HL-60 (cell line): ENCODE results near the gene ITFG1.

Experiments used
- DNase-seq, 2 experiments: peaks; one replicate each; pipeline ENCODE4 v3.0.0-alpha.2; 2010 to 2020; ENCODE audit warnings: low read depth in 1 of 2, low spot score in 1 of 2
- H3K27ac ChIP-seq: fragments of 250-450 bp; sonication (Bioruptor Pico); replicated peaks from 2 replicates; pipeline ENCODE4 v1.5.1; 2020; ENCODE audit warnings: mild to moderate bottlenecking, moderate library complexity
- H3K27me3 ChIP-seq: fragments of 250-450 bp; sonication (Bioruptor Pico); 2 replicates; pipeline ENCODE4 v1.5.1; 2021; ENCODE audit warnings: mild to moderate bottlenecking, moderate library complexity; ENCODE audit not compliant: insufficient read depth, poor library complexity, severe bottlenecking
- H3K4me3 ChIP-seq: replicated peaks from 2 replicates; pipeline ENCODE4 v1.5.1; 2011; ENCODE audit warnings: mild to moderate bottlenecking, control low read depth, low read length; ENCODE audit not compliant: insufficient read depth
- GABPA ChIP-seq: IDR thresholded peaks from 2 replicates; pipeline ENCODE4 v1.6.1; 2012; ENCODE audit warnings: low read depth
- POLR2AphosphoS5 ChIP-seq: IDR thresholded peaks from 2 replicates; pipeline ENCODE4 v1.6.1; 2012; ENCODE audit warnings: low read depth
- SPI1 ChIP-seq: IDR thresholded peaks from 2 replicates; pipeline ENCODE4 v1.6.1; 2012; ENCODE audit warnings: low read depth, mild to moderate bottlenecking, borderline replicate concordance
- TF ChIP-seq, protein P1 (sequence below): IDR thresholded peaks from one replicate; pipeline ENCODE4 v1.5.1; 2011; ENCODE audit warnings: low read length, control low read depth, inconsistent platforms; ENCODE audit not compliant: insufficient read depth
- TF ChIP-seq, protein P2 (sequence below): IDR thresholded peaks from 2 replicates; pipeline ENCODE4 v1.6.1; 2012; ENCODE audit warnings: low read depth; ENCODE audit not compliant: insufficient replicate concordance

The ITFG1 gene

DNA sequence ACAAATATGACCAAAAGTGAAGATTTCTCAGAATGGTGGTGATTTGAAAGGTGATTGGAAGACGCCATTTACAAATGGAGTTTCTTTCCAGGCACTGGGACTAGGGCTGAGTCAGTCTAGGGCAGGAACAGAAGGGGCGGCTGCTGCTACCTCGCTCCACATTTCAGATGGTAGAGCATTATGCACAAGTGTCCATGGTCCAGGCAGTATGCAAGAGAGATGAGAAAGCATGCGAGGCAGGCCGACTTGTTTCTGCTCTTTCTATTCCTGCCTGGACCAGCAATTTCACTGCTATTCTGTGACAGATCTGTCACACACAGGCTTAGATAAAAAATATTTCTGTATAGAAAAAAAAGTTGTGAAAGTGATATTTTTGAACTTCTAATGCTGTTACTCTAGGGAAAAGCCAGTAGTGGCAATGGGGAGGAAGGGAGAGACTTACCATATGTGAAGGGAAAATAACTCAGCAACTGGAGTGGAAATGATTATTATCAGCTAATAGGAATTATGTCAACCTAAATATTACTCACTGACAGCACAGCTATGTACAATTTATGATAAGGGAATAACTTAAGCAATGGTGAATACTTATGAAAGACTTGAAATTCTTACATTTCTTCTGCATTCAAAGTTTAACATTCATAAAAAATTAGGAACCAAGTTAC, 182.4 kb downstream of the ITFG1 start:
- H3K27me3 ChIP-seq: no peaks in the 10 kb centered on the region
- TF ChIP-seq GABPA (no peak), SPI1 (no peak), POLR2AphosphoS5 (no peak)
- TF ChIP-seq, protein P1, sequence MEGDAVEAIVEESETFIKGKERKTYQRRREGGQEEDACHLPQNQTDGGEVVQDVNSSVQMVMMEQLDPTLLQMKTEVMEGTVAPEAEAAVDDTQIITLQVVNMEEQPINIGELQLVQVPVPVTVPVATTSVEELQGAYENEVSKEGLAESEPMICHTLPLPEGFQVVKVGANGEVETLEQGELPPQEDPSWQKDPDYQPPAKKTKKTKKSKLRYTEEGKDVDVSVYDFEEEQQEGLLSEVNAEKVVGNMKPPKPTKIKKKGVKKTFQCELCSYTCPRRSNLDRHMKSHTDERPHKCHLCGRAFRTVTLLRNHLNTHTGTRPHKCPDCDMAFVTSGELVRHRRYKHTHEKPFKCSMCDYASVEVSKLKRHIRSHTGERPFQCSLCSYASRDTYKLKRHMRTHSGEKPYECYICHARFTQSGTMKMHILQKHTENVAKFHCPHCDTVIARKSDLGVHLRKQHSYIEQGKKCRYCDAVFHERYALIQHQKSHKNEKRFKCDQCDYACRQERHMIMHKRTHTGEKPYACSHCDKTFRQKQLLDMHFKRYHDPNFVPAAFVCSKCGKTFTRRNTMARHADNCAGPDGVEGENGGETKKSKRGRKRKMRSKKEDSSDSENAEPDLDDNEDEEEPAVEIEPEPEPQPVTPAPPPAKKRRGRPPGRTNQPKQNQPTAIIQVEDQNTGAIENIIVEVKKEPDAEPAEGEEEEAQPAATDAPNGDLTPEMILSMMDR: no peak
- TF ChIP-seq, protein P2, sequence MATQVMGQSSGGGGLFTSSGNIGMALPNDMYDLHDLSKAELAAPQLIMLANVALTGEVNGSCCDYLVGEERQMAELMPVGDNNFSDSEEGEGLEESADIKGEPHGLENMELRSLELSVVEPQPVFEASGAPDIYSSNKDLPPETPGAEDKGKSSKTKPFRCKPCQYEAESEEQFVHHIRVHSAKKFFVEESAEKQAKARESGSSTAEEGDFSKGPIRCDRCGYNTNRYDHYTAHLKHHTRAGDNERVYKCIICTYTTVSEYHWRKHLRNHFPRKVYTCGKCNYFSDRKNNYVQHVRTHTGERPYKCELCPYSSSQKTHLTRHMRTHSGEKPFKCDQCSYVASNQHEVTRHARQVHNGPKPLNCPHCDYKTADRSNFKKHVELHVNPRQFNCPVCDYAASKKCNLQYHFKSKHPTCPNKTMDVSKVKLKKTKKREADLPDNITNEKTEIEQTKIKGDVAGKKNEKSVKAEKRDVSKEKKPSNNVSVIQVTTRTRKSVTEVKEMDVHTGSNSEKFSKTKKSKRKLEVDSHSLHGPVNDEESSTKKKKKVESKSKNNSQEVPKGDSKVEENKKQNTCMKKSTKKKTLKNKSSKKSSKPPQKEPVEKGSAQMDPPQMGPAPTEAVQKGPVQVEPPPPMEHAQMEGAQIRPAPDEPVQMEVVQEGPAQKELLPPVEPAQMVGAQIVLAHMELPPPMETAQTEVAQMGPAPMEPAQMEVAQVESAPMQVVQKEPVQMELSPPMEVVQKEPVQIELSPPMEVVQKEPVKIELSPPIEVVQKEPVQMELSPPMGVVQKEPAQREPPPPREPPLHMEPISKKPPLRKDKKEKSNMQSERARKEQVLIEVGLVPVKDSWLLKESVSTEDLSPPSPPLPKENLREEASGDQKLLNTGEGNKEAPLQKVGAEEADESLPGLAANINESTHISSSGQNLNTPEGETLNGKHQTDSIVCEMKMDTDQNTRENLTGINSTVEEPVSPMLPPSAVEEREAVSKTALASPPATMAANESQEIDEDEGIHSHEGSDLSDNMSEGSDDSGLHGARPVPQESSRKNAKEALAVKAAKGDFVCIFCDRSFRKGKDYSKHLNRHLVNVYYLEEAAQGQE: no peak
- H3K4me3 ChIP-seq: no peak overlapping the region
- no peak overlapping the region for H3K27ac ChIP-seq
- no peak for DNase-seq

DNA sequence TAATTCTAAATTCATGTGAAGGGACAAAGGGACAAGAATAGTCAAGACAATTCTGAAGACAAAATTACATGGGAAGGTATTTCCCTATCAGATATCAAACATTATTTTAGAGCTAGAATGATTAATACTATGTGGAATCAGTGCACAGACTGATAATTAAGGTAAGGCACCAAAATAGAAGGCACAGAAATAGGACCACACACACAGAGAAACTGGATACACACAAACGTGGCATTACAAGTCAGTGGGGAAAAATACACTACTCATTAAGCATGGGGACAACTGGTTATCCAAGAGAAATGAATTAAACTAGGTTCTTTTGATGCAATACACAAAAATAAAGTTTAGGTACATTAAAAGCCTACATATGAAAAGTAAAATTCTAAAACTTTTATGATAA, 184.3 kb downstream of the ITFG1 start:
- no peak overlapping the region for H3K27ac ChIP-seq
- TF ChIP-seq, protein P1: no peak
- no peak for TF ChIP-seq POLR2AphosphoS5
- TF ChIP-seq GABPA: no peak
- TF ChIP-seq SPI1: no peak
- TF ChIP-seq, protein P2: no peak
- no peak for DNase-seq
- no peak overlapping the region for H3K4me3 ChIP-seq
- no peaks in the 10 kb centered on the region for H3K27me3 ChIP-seq

DNA sequence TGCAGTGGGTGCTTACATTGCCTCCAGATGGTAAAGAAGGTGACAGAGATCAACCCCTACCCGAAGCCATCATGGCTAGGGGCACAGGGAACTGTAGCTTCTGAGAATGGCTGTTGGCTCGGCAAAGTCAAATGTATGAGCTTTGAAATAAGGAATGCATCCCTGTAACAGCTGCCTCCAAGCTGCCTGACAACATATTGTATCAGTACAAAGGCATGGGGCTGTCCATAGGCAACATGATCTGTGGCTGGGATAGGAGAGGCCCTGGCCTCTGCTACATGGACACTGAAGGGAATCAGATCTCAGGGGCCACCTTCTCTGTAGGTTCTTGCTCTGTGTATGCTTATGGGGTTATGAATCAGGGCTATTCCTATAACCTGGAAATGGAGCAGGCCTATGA, 197.9 kb downstream of the ITFG1 start:
- TF ChIP-seq, protein P1: no peak
- TF ChIP-seq SPI1 (no peak), POLR2AphosphoS5 (no peak)
- TF ChIP-seq, protein P2: no peak
- DNase-seq: no peak
- H3K27ac ChIP-seq: no peak overlapping the region
- H3K27me3 ChIP-seq: no peaks in the 10 kb centered on the region
- H3K4me3 ChIP-seq: no peak overlapping the region
